Muscle of arm (tissue), 12 donors: ENCODE measurements around the gene C2orf68. TPM values are rescaled to one million over a fixed set of nuclear protein-coding genes. Genes with fewer than 3 reads are reported as not detected.

Experiments used
- polyA plus RNA-seq, 12 donors: library from polyadenylated mRNA; unstranded; fragments of 120-200 nt; gene quantifications; one replicate each; pipeline ENCODE4 v1.2.1, GENCODE V29; 2013; ENCODE audit not compliant: insufficient read length in 12 of 12

The C2orf68 gene
- polyA plus RNA-seq, 12 donors = 41.0 to 2,776 (median 53.5) TPM

Other genes starting within 250 kb of the C2orf68 start
- gene CAPG, start 201.7 kb downstream of the C2orf68 start, polyA plus RNA-seq = 10 to 100 TPM in 10 of 12 donors, 1 to 10 TPM in 1, not detected in 1; 8.7 to 80.7 (median 22.0) TPM
- gene SH2D6, start 193.4 kb downstream of the C2orf68 start, polyA plus RNA-seq = 1 to 10 TPM in 2 of 12 donors, under 1 TPM in 8, not detected in 2; 0.21 to 1.5 (median 0.62) TPM
- gene MAT2A, start 72.9 kb downstream of the C2orf68 start, polyA plus RNA-seq = 100 to 1,000 TPM in 11 of 12 donors, not detected in 1; 145 to 284 (median 207) TPM
- gene GGCX, start 50.6 kb downstream of the C2orf68 start, polyA plus RNA-seq = 10 to 100 TPM in 11 of 12 donors, not detected in 1; 10.1 to 26.8 (median 23.1) TPM
- gene VAMP8, start 34.5 kb downstream of the C2orf68 start, polyA plus RNA-seq = 10 to 100 TPM in 10 of 12 donors, 1 to 10 TPM in 1, not detected in 1; 9.6 to 34.0 (median 13.7) TPM
- gene VAMP5, start 27.6 kb downstream of the C2orf68 start, polyA plus RNA-seq = 10 to 100 TPM in 11 of 12 donors, not detected in 1; 19.4 to 44.4 (median 38.0) TPM
- gene RNF181, start 16.3 kb downstream of the C2orf68 start, polyA plus RNA-seq = 10 to 100 TPM in 11 of 12 donors, not detected in 1; 50.8 to 72.4 (median 61.3) TPM
- 10 to 100 TPM in 2 of 12 donors, 1 to 10 TPM in 9, not detected in 1; 7.3 to 25.4 (median 8.8) TPM for gene TMEM150A, start 9.4 kb downstream of the C2orf68 start, polyA plus RNA-seq
- 10 to 100 TPM in 11 of 12 donors, not detected in 1; 21.5 to 48.2 (median 42.2) TPM for gene USP39, start 4.1 kb upstream of the C2orf68 start, polyA plus RNA-seq
- gene SFTPB, start 56.1 kb upstream of the C2orf68 start, polyA plus RNA-seq = under 1 TPM in 7 of 12 donors, not detected in 5; 0.04 to 0.23 (median 0.08) TPM
- gene GNLY, start 82.3 kb upstream of the C2orf68 start, polyA plus RNA-seq = 1 to 10 TPM in 5 of 12 donors, under 1 TPM in 4, not detected in 3; 0.42 to 2.9 (median 1.1) TPM
- 10 to 100 TPM in 11 of 12 donors, not detected in 1; 11.4 to 29.5 (median 14.7) TPM for gene ATOH8, start 141.9 kb upstream of the C2orf68 start, polyA plus RNA-seq